HG03108 (cell line): ENCODE measurements around the gene GAB2.

ENCODE experiments used
- ATAC-seq: cut with Tn5 transposase; IDR thresholded peaks from one replicate; pipeline ENCODE4 v1.9.1; 2021; ENCODE audit warnings: moderate library complexity; ENCODE audit not compliant: unreplicated experiment

GAB2 gene

DNA sequence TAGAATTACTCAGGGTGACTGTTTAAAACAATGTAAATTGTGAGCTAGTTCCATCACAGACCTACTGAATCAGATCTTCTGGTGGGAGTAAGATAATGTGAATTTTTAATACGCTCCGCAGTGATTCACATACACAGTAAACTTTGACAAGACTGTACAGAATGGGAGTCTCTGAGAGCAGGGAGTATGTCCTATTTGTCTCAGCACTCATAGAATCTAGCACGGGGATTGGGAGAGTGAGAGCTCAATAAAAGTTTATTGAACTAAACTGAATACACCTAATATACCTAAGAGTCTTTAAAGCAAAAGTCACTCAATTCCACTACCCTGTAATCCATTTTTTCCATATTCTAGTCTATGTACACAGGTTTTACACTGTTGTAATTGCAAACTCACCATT is 11.2 kb upstream of the GAB2 start:
- ATAC-seq: no peak

DNA sequence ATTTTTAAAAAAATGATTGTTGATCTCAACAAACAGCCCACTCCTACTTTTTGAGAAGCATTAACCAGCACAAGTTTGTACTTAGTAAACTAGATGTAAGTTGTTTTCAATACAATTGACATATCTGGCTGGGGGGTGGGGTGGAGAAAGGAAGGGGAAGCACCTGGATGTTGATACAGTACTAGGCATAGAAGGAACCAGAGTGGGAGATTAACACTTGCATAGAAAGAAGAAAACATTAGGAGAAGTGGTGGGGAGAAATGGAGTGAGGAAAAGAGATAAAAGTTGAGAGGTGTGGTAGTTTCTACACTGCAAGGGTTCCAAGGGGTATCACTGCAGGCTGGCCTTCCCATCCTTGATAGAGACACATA is 10.6 kb upstream of the GAB2 start:
- ATAC-seq: no peak

DNA sequence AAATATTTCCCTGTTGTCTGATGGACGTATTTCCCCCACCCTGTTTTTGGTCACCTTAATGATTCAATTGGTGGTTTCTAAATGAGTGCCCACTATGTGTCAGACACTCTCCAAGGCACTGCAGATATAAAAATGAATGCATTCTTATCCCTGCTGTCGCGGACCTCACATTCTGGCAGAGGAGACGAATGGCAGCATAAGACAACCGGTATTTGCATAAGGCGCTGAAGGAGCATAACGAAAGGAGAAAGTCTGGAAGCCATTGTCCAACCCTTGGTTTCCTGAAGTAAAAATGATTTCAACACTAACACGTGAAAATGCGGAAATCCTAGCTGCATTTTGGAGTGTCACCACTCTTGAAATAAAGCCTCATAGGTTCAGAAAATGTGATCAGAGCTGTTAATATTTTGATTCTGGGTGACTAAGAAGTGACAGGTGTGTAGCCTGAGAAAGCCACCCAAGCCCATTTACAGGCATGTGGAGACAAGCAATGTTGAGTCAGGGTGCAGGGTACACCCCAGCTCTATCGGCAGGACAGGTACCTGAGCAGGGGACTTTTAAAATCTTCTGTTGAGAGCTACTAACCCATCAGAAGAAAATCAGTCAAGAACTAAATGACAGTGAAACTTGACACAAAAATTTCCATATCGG is 10.1 kb upstream of the GAB2 start:
- no peak for ATAC-seq

DNA sequence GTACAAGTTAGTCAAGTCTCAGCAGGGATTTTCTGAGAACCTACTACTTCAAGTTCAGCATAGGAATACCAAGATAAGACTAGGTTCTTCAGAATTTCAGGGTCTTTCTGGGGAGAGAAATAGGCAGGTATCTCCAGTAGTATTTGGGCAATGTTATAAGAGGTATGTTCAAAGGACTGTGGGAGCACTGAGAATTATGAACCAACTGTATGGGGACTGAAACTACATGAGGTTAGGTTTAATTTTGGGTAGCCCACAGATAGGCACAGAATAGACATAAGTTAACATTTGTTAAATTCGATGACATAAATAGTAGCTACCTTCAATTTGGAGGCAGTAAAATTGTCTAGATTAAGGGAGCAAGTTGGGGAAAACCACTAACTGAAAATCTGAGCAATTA is 9.2 kb upstream of the GAB2 start:
- no peak for ATAC-seq

DNA sequence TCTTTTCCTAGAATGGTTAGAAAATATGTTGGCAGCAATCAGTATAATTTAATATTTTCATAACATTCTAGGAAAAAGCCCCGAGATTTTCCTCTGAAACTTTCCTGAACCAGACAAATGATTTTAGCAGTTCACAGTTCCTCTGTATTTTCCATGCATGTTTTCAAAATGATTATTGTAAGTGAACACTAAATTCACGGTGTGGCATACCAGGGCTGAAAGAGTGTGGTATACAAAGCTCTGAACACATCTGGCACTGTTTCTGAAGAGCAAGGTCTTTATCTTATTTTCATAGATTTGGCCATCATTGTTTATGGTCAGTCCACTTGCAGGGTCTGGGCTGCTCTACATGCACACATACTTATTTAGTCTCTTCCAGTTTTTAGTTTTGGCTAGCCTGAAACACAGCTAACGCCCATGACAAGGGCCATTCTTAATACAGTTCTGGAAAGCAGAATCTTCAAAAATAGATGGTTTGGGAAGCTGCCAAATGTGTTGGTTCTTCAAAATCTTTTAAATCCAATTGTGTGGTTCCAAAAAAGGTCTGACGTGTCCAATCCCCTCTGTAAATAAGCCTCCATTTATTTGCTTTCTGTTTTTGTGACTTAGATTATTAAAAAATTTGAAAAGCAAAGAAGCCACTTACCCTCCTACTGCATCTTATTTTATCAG is 7.9 kb upstream of the GAB2 start:
- ATAC-seq: no peak

DNA sequence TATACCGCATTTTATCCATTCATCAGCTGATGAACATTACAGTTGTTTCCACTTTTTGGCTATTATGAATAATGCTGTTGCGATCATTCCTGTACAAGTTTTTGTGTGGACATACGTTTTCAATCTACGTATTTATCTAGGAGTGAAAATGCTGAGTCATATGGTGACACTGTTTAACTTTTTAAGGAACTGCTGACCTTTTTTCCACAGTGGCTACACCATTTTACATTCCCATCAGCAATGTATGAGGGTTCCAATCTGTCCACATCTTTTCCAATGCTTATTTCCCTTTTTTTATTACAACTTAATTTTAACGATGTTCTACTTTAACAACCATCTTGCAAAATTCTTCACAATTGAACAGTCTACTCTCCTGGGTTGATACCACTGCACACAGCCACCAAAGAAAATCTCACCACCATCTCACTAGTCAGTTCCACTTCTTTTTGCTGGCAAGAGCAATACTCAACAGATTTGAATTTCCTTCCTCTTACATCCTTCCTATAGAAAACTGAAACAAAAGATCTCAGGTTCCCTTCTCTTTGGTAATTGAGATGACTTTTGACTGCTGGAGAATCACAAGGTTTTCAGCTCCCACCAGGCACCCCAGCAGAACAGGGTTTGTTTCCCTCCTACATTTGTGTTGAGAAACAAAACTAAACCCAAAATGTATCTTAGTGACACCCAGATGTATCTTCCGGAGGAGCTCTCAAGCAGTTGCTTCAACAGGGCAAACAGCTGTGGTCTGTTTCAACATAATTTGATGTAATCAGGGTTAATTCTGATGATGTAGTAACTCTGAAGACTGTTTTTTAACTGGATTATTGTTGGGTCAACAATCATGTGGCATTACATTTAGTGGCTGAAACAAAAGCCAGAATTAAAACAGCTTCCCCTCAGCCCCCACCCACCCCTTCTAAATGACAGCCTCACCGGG is 7.0 kb upstream of the GAB2 start:
- ATAC-seq: peak; percentile 31

DNA sequence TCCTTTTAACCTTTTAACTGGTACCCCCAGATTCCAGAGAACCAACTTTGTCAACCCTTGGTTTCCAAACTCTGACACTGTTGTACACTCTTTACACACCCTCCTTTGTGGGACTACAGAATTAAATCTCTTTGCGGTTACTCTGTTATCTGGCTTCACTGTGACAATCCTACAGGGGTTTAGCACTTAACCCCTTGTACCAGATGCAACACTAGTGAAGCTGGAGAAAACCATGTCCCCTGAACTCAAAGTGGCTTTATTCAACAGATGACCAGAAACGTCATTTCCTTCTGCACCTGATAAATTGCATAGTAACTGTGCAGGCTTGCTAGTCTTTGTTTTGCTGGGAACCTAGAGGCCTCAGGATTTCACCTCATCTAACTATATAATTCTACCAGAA is 5.6 kb upstream of the GAB2 start:
- ATAC-seq: no peak

DNA sequence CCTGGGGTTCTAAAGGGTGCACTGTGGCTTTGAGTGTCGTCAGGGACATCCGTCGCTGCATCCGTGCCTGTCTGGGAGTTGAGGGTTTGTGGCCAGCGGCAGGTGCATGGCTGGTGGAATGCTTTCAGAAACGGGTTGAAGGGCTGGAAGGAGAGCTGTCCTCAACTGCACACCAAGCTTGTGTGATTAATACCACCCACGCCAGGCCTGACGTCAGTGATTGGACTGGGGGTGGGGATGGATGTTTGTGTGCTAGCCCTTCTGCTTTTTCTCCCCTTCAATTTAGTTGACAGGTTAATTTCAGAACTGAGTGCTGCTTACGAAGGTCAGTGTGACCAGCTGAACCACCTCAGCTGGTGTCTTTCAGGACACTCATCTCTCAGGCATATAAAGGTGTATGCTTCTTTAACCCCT is 3.2 kb upstream of the GAB2 start:
- no peak for ATAC-seq

DNA sequence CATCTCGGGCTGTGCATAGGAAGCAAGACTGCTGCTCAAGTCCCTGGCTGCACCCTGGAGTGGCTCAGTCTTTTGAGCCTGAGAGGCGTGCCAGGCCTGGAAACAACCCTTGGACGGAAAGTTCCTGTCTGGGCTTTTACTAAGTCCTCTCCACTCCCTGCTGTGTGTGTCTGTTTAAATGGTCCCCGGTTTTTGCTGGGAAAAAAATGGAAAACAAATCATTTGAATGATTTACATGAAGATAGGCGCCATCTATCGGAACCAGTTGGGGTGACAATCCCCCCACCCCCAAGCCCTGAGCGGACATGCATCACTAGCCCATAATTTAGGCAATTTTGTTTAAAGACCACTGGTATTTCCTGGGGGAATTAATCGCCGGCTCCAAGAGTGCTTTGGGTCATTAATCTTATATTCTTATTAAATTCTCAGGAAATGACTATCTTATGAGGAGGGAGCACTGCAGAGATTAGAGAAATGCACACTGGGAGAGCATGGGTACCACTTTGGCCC is 2.7 kb upstream of the GAB2 start:
- no peak for ATAC-seq

DNA sequence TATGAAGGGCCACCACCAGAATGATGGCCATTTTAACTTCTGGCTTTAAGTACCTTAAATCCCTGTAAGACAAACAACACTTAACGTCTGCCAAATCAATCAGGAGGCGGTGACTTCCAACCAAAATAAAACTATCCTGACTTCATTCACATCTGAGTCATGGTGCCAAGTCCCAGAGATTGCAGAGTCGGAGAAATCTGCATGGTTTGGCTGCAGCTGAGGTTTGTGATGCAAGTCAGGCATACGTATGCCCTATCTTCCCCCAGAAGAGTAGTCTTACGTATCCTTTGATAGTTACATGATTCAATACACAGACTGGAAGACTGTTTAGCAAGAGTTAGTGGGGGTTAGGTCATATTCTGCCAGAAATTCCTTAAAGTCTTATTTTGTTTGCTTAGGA is 1.7 kb upstream of the GAB2 start:
- ATAC-seq: no peak

DNA sequence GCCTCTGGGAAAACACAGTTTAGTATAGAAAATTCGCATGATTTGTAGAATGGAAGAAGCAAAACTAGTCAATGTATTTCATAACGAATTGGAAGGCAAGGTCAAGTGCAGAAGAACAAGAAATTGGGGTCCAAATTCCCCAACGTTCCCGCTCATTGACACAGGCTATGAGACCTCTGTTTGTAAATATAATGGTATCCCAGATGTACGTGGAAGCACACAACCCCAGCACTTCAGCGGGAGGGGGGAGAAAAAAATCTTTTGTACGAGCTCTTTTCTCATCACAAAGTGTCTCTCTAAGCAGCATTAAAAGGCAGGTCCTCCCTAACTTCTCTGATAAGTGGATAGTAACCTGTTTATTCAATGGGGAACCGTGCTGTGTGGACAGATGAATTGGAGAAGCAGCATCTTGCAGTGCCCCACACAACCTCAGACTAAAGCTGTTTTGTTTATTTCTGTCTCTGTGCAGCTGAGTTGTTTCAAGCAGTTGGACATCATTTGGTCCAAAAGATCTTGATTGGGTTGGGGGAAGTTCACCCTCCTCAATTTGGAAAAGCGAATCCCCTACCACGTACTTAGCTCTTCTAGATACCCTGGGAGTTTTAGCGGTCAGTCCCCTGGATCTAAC is 1.1 kb upstream of the GAB2 start:
- ATAC-seq: no peak

DNA sequence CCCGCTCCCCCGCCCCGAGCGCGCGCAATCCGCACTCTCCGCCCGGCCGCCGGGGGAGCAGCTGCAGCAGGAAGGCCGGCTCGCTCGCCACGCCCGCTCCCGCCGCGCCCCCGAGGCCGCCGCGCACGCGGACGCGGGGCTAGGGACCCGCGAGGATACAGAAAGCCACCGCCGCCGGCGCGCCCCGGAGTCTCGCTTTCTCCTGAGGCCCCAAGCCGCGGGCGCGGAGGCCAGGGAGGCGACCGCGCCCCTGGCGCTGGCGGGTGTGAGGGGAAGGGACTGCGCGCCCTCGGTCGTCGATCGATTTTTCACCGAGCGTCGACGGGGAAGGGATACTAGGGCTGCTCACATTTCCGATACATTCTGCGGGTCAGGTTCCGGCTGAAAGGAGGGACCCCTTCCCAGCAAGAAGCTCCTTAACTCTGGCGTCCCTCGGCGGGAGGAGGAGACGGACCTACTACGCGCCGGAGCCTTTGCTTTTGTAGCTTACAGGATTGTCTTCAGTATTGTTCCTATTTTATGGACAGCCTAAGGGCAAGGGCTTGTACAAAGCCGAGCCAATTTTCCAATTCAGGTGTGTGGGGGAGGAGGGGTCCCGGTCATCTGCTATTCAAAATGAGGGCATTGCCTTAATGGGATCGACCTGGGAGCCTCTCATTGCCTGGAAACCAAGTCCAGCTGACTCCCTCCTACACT is 416 bp upstream of the GAB2 start:
- ATAC-seq: peak; percentile 44

DNA sequence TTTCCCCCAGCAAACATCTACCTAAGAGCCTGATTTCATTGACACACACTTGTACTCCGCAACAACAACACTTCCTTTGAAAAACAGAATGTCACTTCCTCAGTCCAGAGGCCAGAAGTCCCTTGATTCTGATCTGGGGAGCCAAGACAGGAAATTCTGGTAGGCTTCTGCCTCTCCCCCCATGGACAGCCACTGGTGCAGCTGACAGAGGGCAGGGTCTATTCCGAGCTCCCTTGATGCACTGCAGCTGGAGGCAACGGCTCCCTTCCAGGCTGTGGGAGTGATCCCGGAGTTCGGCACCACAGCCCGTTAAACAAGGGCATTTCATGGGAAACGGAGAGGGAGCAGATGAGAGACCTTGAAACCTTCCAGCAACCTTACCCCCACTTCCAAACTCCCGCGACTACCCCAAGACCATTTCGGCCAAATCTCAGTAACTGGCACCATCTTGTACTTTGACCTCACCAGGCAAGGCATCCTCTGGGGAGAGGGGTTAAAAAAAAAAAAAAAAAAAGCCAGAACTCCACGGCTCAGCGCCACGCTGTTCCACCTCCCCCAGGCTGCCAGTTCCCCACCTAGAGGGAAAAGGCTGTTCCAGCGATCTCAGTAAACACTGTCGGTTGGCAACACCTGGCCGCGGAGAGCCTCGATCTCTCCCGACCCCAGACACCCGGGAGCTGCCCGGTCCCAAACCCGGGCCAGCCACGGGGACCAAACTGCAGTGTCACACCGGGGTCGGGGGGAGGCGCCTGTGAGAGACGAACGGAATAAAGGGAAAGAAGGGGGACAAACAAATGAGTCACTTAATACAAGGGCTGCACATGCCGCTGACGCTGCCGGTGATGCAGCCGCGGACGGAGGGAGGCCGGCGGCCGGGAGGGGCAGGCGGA is 1.1 kb downstream of the GAB2 start:
- ATAC-seq: peak; percentile 38

DNA sequence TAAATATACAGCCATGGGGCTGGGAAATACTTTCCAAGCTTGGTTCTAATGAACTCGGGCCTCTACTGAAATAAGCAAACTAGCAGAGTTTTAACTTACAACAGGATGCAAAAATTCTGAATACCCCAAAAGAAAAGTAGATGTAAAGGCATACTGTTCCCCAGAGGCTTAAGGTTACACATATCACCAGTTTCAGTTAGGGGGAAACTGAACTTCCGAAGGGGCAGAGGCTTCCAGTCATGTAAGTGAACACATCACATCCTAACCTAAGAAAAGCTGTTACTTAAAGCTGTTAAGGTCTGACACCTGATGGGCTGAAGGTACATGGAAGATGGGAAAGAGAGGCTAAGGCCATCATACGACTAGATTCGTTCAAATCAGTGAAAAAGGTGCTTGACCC is 2.3 kb downstream of the GAB2 start:
- ATAC-seq: peak; percentile 21

DNA sequence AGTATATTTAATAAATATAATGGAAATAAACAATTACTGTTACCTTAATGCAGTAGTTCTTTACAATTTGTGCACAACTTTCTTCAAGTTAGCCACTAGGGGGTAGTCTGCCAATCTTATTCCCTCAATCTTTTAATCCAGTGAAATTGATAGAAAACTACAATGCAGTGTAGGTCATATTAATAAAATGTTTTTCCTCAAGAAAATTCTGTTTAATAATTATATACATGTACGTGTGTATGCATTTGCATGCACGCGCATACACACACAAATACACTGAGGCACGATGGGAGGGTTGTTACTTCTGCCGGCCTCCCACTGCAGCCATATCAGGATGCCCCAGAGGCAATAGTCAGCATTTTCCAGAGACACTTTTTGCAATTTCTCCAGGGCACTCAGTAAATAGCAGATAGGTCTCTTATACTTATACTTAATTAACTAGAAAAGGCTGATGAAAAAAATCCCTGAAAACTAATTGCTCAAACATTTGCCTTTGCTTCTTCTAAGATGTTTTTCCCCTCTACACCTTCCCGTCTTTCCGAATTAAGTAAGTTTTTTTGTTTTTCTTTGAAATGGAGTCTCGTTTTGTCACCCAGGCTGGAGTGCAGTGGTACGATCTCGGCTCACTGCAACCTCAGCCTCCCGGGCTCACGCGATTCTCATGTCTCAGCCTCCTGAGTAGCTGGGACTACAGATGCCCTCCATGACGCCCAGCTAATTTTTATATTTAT is 3.1 kb downstream of the GAB2 start:
- no peak for ATAC-seq

DNA sequence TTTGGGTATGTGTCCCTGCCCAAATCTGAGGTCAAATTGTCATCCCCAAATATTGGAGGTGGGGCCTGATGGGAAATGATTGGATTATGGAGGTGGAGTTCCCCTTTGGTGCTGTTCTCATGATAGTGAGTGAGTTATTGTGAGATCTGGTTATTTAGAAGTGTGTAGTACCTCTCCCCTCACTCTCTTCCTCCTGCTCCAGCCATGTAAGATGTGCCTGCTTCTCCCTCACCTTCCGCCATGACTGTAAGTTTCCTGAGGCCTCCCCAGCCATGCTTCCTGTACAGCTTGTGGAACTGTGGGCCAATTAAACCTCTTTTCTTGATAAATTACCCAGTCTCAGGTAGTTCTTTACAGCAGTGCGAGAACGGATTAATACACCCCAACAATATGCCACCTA is 9.0 kb downstream of the GAB2 start:
- no peak for ATAC-seq

DNA sequence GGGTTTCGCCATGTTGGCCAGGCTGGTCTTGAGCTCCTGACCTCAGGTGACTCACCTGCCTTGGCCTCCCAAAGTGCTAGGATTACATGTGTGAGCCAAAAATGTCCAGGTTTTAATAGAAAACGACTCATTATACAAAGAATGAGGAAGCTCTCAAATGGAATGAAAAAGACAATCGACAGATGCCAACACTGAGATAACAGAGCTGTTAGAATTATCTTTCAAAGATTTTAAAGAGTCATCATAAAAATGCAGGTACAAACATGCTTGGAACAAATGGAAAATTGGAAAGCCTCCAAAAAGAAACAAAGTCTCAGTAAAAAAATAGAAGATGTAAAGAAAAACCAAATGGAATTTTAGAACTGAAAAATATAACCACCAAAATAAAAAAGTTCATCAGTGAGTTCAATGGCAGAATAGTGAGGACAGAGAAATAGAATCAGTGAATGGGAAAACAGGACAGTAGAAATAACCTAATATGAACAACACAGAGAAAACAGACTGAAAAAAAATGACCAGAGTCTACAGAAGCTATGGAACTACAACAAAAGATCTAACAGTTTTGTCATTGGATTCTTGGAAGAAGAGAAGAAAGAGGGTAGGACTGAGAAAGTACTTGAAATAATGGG is 10.9 kb downstream of the GAB2 start:
- ATAC-seq: no peak

DNA sequence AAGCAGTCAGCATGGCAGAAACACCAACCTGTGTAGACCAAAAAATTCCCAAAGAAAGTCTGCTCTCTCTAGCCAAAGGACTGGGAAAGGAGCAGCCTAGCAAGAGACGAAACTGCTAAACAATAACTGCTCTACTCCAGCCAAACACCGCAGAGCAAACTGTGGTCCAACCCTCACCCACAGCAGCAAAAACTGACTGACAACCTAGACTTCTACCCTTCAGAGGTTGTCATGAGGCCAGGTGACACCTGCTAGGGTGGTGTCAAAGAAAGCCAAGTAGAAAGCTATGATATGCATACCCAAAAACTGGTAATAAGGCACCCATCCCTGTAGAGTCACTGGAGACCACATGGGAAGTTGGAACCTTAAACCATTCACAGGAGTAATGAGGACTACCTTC is 11.8 kb downstream of the GAB2 start:
- no peak for ATAC-seq

DNA sequence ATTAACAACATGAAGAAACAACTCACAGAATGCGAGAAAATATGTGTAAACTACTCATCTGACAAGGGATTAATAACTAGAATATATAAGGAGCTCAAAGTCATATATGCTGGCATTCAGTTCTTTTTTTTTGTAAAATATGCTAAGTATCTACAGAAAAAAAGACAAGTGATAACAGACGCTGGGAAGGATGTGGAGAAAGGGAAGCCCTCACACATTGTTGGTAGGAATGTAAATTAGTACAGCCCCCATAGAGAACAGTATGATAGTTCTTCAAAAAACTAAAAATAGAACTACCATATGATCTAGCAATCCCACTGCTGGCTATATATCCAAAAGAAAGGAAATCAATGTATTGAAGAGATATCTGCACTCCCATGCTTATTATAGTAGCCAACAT is 13.8 kb downstream of the GAB2 start:
- ATAC-seq: no peak
